HepG2 (cell line): ENCODE results near the gene TMEM63C. TPM values are rescaled to one million over a fixed set of nuclear protein-coding genes. Genes with fewer than 3 reads are reported as not detected.

Source experiments
- CENPX ChIP-seq: sonication (generic); formaldehyde crosslinking; IDR thresholded peaks from 2 replicates; pipeline ENCODE4 v1.9.0; 2021; ENCODE audit warnings: mild to moderate bottlenecking, missing genetic modification reagents, moderate library complexity
- KAT2B ChIP-seq: fragments of 150-350 bp; IDR thresholded peaks from 2 replicates; pipeline ENCODE4 v1.6.1; 2014; ENCODE audit warnings: low read depth, low read length, borderline replicate concordance
- KLF15 ChIP-seq: sonication (generic); formaldehyde crosslinking; IDR thresholded peaks from 2 replicates; pipeline ENCODE4 v1.8.1; 2023; ENCODE audit warnings: borderline replicate concordance, mild to moderate bottlenecking, inconsistent platforms, missing genetic modification reagents, mixed read lengths
- MED8 ChIP-seq: sonication (generic); formaldehyde crosslinking; IDR thresholded peaks from 2 replicates; pipeline ENCODE4 v1.8.1; 2023; ENCODE audit warnings: mild to moderate bottlenecking, missing genetic modification reagents; ENCODE audit not compliant: insufficient replicate concordance
- NFYC ChIP-seq: IDR thresholded peaks from 2 replicates; pipeline ENCODE4 v1.6.1; 2016; ENCODE audit warnings: missing genetic modification reagents, missing compliant biosample characterization
- RERE ChIP-seq: IDR thresholded peaks from 2 replicates; pipeline ENCODE4 v1.6.1; 2016; ENCODE audit warnings: low read depth, missing genetic modification reagents, missing compliant biosample characterization
- STAG1 ChIP-seq: sonication (generic); formaldehyde crosslinking; IDR thresholded peaks from 2 replicates; pipeline ENCODE4 v1.4.0; 2020; ENCODE audit warnings: missing genetic modification reagents
- ZBTB39 ChIP-seq: sonication (generic); formaldehyde crosslinking; IDR thresholded peaks from 2 replicates; pipeline ENCODE4 v1.5.0; 2020; ENCODE audit warnings: missing genetic modification reagents
- ZBTB7A ChIP-seq: sonication (generic); formaldehyde crosslinking; IDR thresholded peaks from 2 replicates; pipeline ENCODE4 v1.8.0; 2022; ENCODE audit warnings: mild to moderate bottlenecking, missing genetic modification reagents
- ZFP1 ChIP-seq: IDR thresholded peaks from 2 replicates; pipeline ENCODE4 v1.6.1; 2016
- ZNF18 ChIP-seq: sonication (generic); formaldehyde crosslinking; IDR thresholded peaks from 2 replicates; pipeline ENCODE4 v1.8.0; 2022; ENCODE audit warnings: mild to moderate bottlenecking, missing genetic modification reagents; ENCODE audit not compliant: insufficient replicate concordance
- ZNF296 ChIP-seq: sonication (generic); formaldehyde crosslinking; conservative IDR thresholded peaks from 2 replicates; pipeline ENCODE4 v1.5.0; 2020; ENCODE audit warnings: mild to moderate bottlenecking, missing genetic modification reagents
- ZNF501 ChIP-seq: sonication (generic); formaldehyde crosslinking; IDR thresholded peaks from 2 replicates; pipeline ENCODE4 v1.5.1; 2020; ENCODE audit warnings: mild to moderate bottlenecking, moderate library complexity, missing genetic modification reagents
- ZNF616 ChIP-seq: sonication (generic); formaldehyde crosslinking; IDR thresholded peaks from 2 replicates; pipeline ENCODE4 v1.5.0; 2020; ENCODE audit warnings: low read depth, mild to moderate bottlenecking, missing genetic modification reagents
- ZNF83 ChIP-seq: sonication (generic); formaldehyde crosslinking; IDR thresholded peaks from 2 replicates; pipeline ENCODE4 v1.4.0; 2020; ENCODE audit warnings: missing genetic modification reagents, mild to moderate bottlenecking, borderline replicate concordance
- ZSCAN25 ChIP-seq: sonication (generic); formaldehyde crosslinking; IDR thresholded peaks from 2 replicates; pipeline ENCODE4 v1.8.0; 2022; ENCODE audit warnings: mild to moderate bottlenecking, missing genetic modification reagents
- polyA plus RNA-seq, 8 experiments: library from polyadenylated mRNA; depleted of rRNA in 3 of 8; stranded (reverse) in 7 of 8; unstranded in 1 of 8; fragments of >200 nt; fragmentation: Illumina TruSeq in 4 of 8; extraction: Trizol in 4 of 8; gene quantifications; 2 replicates each; pipeline versions ENCODE4 v1.2.1 to v1.2.3, GENCODE V29; 2011 to 2016; ENCODE audit warnings: low read depth in 4 of 8, missing spikeins in 1 of 8, mixed read lengths in 1 of 8; ENCODE audit not compliant: insufficient read depth in 1 of 8
- total RNA-seq, 5 experiments: library from RNA; depleted of rRNA; stranded (reverse); fragments of >200 nt; fragmentation: Illumina TruSeq; extraction: Trizol; gene quantifications; 2 replicates each; pipeline ENCODE4 v1.2.3, GENCODE V29; 2016; ENCODE audit warnings: low read depth in 1 of 5
- TF ChIP-seq, protein P1 (sequence below): sonication (generic); formaldehyde crosslinking; IDR thresholded peaks from 2 replicates; pipeline ENCODE4 v1.4.0; 2020; ENCODE audit warnings: missing genetic modification reagents

TMEM63C gene
- total and polyA plus RNA-seq, 2 of the 13 experiments (the other 11 are each of a cell fraction or from before 2014, with no cell fraction given) = 0.17 to 0.27 TPM

- 0 out of 2 replicates have a peak, but pooled peaks have one; percentile 76 for TF ChIP-seq ZNF83 (CRISPR knock-in tag)
- no peak; the same call in 1 of the 2 replicates for TF ChIP-seq ZFP1
- TF ChIP-seq, protein P1, sequence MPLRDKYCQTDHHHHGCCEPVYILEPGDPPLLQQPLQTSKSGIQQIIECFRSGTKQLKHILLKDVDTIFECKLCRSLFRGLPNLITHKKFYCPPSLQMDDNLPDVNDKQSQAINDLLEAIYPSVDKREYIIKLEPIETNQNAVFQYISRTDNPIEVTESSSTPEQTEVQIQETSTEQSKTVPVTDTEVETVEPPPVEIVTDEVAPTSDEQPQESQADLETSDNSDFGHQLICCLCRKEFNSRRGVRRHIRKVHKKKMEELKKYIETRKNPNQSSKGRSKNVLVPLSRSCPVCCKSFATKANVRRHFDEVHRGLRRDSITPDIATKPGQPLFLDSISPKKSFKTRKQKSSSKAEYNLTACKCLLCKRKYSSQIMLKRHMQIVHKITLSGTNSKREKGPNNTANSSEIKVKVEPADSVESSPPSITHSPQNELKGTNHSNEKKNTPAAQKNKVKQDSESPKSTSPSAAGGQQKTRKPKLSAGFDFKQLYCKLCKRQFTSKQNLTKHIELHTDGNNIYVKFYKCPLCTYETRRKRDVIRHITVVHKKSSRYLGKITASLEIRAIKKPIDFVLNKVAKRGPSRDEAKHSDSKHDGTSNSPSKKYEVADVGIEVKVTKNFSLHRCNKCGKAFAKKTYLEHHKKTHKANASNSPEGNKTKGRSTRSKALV (CRISPR knock-in tag) = peak; percentile 61; the same call in 1 of the 2 replicates
- TF ChIP-seq MED8 (CRISPR knock-in tag) = no peak
- no peak for TF ChIP-seq ZSCAN25 (CRISPR knock-in tag)
- TF ChIP-seq ZBTB7A (CRISPR knock-in tag) = no peak
- peak; percentile 53; the same call in 1 of the 2 replicates for TF ChIP-seq ZNF501 (CRISPR knock-in tag)
- TF ChIP-seq NFYC (CRISPR knock-in tag) = no peak
- peak; percentile 94 for TF ChIP-seq KLF15 (CRISPR knock-in tag)
- TF ChIP-seq STAG1 (CRISPR knock-in tag) = no peak
- no peak for TF ChIP-seq KAT2B
- TF ChIP-seq ZNF18 = peak; percentile 54
- TF ChIP-seq ZNF296 (CRISPR knock-in tag) = peak; percentile 64; the same call in 1 of the 2 replicates
- TF ChIP-seq ZNF616 (CRISPR knock-in tag) = peak; percentile 63; the same call in 1 of the 2 replicates
- TF ChIP-seq ZBTB39 = no peak
- no peak for TF ChIP-seq CENPX (CRISPR knock-in tag)
- no peak for TF ChIP-seq RERE (CRISPR knock-in tag)
These were observed 26.8 kb downstream of the TMEM63C start (continued) for GRCh38 chr14:77208291-77208978.
